Activated CD8-positive, alpha-beta memory T cell treated with anti-CD3 and anti-CD28 coated beads, Interleukin-2, amount 10 ng/mL, durations not matched to agents 7 days and 5 days (primary cell): ENCODE measurements around the gene WHAMM. TPM values are rescaled to one million over a fixed set of nuclear protein-coding genes. Genes with fewer than 3 reads are reported as not detected.
"Not testable (repeated sequence)": the region's sequence is repeated elsewhere in the genome, so short reads cannot be mapped to it uniquely, and the experiment has no call there.

Experiments
- ATAC-seq: fragments of 150-1000 bp; cut with Tn5 transposase; one replicate; pipeline ENCODE4 v1.10.0; 2021; ENCODE audit warnings: moderate library complexity
- CTCF ChIA-PET: fragments of 350-600 bp; sonication (Branson Sonifier 250); formaldehyde crosslinking; loops from one replicate; lab custom pipeline; 2021; ENCODE audit warnings: antibody characterized with exemption; lab: Charles Lee
- DNase-seq: peaks from one replicate; pipeline ENCODE4 v3.0.0-alpha.2; 2020
- H3K27ac Mint-ChIP-seq: one replicate; pipeline ENCODE4 v1.8.0; 2021; ENCODE audit warnings: mild to moderate bottlenecking, mixed read lengths
- H3K27me3 Mint-ChIP-seq: one replicate; pipeline ENCODE4 v1.8.0; 2021; ENCODE audit warnings: mixed read lengths
- H3K36me3 Mint-ChIP-seq: one replicate; pipeline ENCODE4 v1.8.0; 2021; ENCODE audit warnings: mild to moderate bottlenecking, mixed read lengths
- H3K4me1 Mint-ChIP-seq: one replicate; pipeline ENCODE4 v1.8.0; 2021; ENCODE audit warnings: mixed read lengths
- H3K4me3 Mint-ChIP-seq: one replicate; pipeline ENCODE4 v1.8.0; 2021; ENCODE audit warnings: mild to moderate bottlenecking, moderate library complexity, mixed read lengths
- H3K9me3 Mint-ChIP-seq: one replicate; pipeline ENCODE4 v1.8.0; 2022; ENCODE audit warnings: low read depth, mixed read lengths
- total RNA-seq, 2 experiments: library from RNA; stranded (reverse); gene quantifications; one replicate each; pipeline ENCODE4 v1.2.3, GENCODE V29; 2021

Gene WHAMM
- total RNA-seq, 2 experiments from 2014 or later, result 9.1 to 11.0 TPM

- Mint-ChIP-seq H3K9me3 (no peaks in the 10 kb centered on the region), H3K27me3 (peaks cover 12% of the 10 kb centered on the region), H3K4me1 (peaks cover 7% of the 10 kb centered on the region), H3K36me3 (no peaks in the 10 kb centered on the region), H3K4me3 (no peak overlapping the region), H3K27ac (no peak overlapping the region)
- peak; percentile 31 for DNase-seq
- CTCF ChIA-PET, result interaction anchor here (1.5 to 4.7 kb wide), 3 partner anchors 19 to 149 kb away, joined by 3 to 33 read pairs (median 8); partner anchors contain the start of gene RAMAC
- no peak for ATAC-seq
Measured at GRCh38 chr15:82850731-82851130, 41.3 kb downstream of the WHAMM start.

- no peaks in the 10 kb centered on the region for H3K36me3 Mint-ChIP-seq
- no peak overlapping the region for H3K27ac Mint-ChIP-seq
- H3K9me3 Mint-ChIP-seq, result no peaks in the 10 kb centered on the region
- H3K4me3 Mint-ChIP-seq, result no peak overlapping the region
- DNase-seq (peak; percentile 27), ATAC-seq (no peak)
- H3K27me3 Mint-ChIP-seq, result peaks cover 8% of the 10 kb centered on the region
- CTCF ChIA-PET, result interaction anchor here (0.9 to 4.7 kb wide), 3 partner anchors 9 to 160 kb away, joined by 3 to 33 read pairs (median 3); partner anchors contain the start of gene C15orf40
- peaks cover 7% of the 10 kb centered on the region for H3K4me1 Mint-ChIP-seq
Measured at GRCh38 chr15:82851306-82851850, 42.0 kb downstream of the WHAMM start.

DNA sequence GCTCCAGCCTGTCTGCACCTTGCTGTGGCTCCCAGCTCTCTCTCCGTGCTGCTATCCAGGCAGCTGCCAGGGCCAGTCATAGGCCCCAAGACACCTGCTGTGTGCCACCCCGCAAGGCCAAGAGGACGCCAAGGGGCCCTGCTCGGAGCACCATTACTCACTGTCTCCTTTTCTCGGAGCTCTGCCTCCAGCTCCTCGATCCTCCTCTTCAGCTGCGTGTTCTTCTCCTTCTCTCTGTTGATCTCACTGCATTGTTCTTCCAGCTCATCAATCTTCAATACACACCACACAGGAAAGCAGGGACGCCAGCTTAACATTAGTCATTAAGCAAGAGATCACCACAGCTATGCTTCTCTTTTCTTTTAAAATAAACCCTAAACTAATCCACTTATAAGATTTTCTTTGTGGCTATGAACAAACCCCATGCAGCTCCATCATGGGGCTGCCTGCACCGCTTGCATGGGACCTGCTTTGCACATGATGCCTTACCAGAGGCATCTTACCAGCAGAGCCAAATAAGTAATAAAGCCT lies 42.6 kb downstream of the WHAMM start:
- Mint-ChIP-seq H3K4me1 (peaks cover 7% of the 10 kb centered on the region), H3K27ac (no peak overlapping the region), H3K36me3 (no peaks in the 10 kb centered on the region), H3K4me3 (no peak overlapping the region), H3K27me3 (peaks cover 3% of the 10 kb centered on the region), H3K9me3 (no peaks in the 10 kb centered on the region)
- DNase-seq, result peak; percentile 33
- ATAC-seq, result no peak
- CTCF ChIA-PET, result interaction anchor here (0.9 to 4.7 kb wide), 3 partner anchors 8 to 160 kb away, joined by 3 to 33 read pairs (median 3); partner anchors contain the start of gene C15orf40

DNA sequence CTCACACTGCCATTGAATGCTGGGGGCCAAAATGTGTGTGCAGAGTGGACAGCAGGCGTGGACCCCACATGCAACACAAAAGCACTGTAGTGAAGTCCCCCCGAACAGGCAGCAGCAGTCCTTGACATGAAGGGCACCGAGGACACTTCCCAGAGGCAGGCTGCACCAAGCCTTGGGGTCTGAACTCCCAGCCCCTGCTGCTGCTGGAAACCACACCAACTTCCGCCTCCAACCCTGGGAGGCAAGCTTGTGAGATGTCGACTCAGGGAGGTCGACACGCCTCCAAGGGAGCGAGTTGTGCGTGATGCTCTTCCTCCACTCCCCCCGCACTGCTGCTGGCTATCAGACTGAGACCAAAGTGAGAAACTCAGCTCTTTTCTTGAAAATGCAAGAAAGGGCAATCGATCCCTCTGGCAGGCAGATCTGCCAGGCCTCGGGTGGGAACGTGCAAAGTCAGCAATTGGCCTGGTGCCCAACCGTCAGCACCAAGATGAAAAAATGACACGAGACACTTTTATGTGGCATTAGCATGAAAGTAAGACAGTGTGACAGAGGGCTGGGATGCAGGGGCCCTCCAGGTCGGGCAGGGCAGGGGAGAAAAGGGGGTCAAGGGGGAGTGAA lies 43.6 kb downstream of the WHAMM start:
- H3K27ac Mint-ChIP-seq, result peak overlapping the region; percentile 11
- DNase-seq, result peak; percentile 34
- H3K9me3 Mint-ChIP-seq, result no peaks in the 10 kb centered on the region
- no peak for ATAC-seq
- CTCF ChIA-PET, result no interaction called here
- H3K4me1 Mint-ChIP-seq, result peaks cover 5% of the 10 kb centered on the region
- no peak overlapping the region for H3K4me3 Mint-ChIP-seq
- H3K36me3 Mint-ChIP-seq, result no peaks in the 10 kb centered on the region
- H3K27me3 Mint-ChIP-seq, result no peaks in the 10 kb centered on the region

DNA sequence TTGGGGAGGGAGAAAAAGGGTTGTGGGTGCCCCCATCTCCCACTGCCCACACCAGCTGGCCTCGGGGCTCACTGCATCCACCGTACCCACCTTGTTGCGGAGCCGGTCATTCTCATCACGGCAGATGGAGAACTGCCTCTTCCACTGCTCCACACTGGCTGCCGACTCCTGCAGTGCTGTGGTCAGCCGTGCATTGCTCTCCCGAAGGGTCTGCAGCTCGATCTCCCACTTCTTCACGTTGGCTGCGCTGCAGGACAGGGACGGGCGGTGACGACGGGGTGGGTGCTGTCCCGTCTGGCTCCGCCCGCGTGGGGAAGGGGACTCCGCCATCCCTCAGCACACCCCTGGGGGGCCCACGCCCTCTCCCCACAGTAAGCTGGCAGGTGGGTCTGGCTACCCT lies 45.1 kb downstream of the WHAMM start:
- no peaks in the 10 kb centered on the region for H3K27me3 Mint-ChIP-seq
- H3K9me3 Mint-ChIP-seq, result no peaks in the 10 kb centered on the region
- H3K27ac Mint-ChIP-seq, result no peak overlapping the region
- no peak overlapping the region for H3K4me3 Mint-ChIP-seq
- DNase-seq (no peak), ATAC-seq (no peak)
- CTCF ChIA-PET, result no interaction called here
- H3K4me1 Mint-ChIP-seq, result peaks cover 5% of the 10 kb centered on the region
- H3K36me3 Mint-ChIP-seq, result no peaks in the 10 kb centered on the region

GRCh38 chr15:82855286-82856100 lies 46.1 kb downstream of the WHAMM start:
- DNase-seq (no peak), ATAC-seq (no peak)
- Mint-ChIP-seq H3K9me3 (no peaks in the 10 kb centered on the region), H3K36me3 (no peaks in the 10 kb centered on the region), H3K27ac (no peak overlapping the region), H3K4me3 (no peak overlapping the region), H3K4me1 (peaks cover 6% of the 10 kb centered on the region), H3K27me3 (no peaks in the 10 kb centered on the region)
- CTCF ChIA-PET, result interaction anchor here (1.9 kb wide), 1 partner anchor 145 kb away, joined by 7 read pairs; no protein-coding TSS in a partner anchor

- Mint-ChIP-seq H3K36me3 (no peaks in the 10 kb centered on the region), H3K27me3 (no peaks in the 10 kb centered on the region), H3K9me3 (no peaks in the 10 kb centered on the region), H3K27ac (no peak overlapping the region), H3K4me1 (peaks cover 10% of the 10 kb centered on the region), H3K4me3 (no peak overlapping the region)
- CTCF ChIA-PET, result interaction anchor here (0.5 to 1.9 kb wide), 3 partner anchors 14 to 183 kb away, joined by 3 to 7 read pairs (median 3); no protein-coding TSS in a partner anchor
- DNase-seq (peak; percentile 37), ATAC-seq (no peak)
Measured at GRCh38 chr15:82856397-82857170, 47.2 kb downstream of the WHAMM start.

DNA sequence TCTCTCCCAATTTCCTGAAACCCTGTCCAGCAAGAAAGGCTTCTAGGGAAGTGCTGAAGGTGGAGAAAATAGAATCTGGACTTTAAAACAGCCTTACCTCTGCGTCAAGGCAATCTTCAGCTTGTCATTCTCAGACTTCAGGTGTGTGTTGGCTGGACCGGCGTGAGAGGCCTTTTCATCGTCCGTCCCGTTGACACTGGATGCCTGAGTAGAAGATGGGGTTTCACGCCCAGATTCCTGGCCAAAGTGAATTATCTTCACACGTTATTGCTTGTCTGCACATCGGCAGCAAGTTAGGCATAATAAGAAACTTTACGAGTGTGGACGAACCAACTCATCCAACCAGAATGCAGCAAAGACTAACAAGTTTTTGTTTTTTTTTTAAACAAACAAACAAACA lies 49.5 kb downstream of the WHAMM start:
- Mint-ChIP-seq H3K36me3 (no peaks in the 10 kb centered on the region), H3K27me3 (no peaks in the 10 kb centered on the region), H3K9me3 (no peaks in the 10 kb centered on the region), H3K4me3 (no peak overlapping the region), H3K27ac (no peak overlapping the region), H3K4me1 (peaks cover 6% of the 10 kb centered on the region)
- DNase-seq (no peak), ATAC-seq (no peak)
- CTCF ChIA-PET, result no interaction called here

DNA sequence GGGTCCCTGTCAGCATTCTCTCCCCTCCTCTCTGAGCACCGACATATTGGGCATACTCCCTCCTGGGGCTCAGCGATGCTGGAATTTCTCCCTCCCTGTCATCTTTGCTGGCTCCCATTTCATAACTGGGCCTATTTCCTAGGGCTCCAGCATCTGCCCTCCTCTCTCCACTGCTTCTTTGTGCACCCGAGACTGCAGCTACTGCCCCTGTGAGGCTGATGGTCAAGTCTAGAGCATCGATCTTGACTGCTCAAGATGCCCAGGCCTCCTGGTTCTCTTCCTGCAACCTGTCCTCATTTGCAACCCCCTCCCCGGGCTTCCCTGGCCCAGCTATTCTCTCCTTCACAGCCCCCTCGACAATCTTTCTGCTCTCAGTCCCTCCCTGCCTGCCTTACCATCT lies 53.5 kb downstream of the WHAMM start:
- H3K27me3 Mint-ChIP-seq, result no peaks in the 10 kb centered on the region
- H3K4me1 Mint-ChIP-seq, result peaks cover 6% of the 10 kb centered on the region
- no peaks in the 10 kb centered on the region for H3K9me3 Mint-ChIP-seq
- DNase-seq (no peak), ATAC-seq (no peak)
- no peak overlapping the region for H3K27ac Mint-ChIP-seq
- no peaks in the 10 kb centered on the region for H3K36me3 Mint-ChIP-seq
- no peak overlapping the region for H3K4me3 Mint-ChIP-seq
- CTCF ChIA-PET, result no interaction called here

DNA sequence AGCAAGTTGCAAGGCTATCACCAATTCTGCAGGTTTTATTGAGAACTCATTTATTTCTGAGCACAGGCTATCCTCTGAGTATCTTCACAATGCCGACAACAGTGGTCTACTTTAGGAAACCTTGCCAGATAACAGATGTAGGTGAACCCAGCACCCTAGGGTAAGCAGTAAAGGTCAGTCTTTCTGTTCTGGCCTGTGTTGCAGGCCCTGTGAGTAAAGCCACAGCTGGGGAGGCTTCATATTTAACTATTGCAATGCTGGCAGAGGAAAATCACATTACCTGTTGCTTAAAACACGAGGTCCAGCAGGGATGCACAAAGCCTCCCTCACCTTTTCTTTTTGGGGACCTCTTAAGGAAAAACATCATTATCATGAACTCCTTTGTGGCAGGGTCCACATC lies 55.5 kb downstream of the WHAMM start:
- no peaks in the 10 kb centered on the region for H3K9me3 Mint-ChIP-seq
- ATAC-seq, result no peak
- H3K27ac Mint-ChIP-seq, result no peak overlapping the region
- H3K4me3 Mint-ChIP-seq, result no peak overlapping the region
- DNase-seq, result peak; percentile 30
- CTCF ChIA-PET, result no interaction called here
- peaks cover 4% of the 10 kb centered on the region for H3K4me1 Mint-ChIP-seq
- no peaks in the 10 kb centered on the region for H3K36me3 Mint-ChIP-seq
- H3K27me3 Mint-ChIP-seq, result peaks cover 2% of the 10 kb centered on the region

DNA sequence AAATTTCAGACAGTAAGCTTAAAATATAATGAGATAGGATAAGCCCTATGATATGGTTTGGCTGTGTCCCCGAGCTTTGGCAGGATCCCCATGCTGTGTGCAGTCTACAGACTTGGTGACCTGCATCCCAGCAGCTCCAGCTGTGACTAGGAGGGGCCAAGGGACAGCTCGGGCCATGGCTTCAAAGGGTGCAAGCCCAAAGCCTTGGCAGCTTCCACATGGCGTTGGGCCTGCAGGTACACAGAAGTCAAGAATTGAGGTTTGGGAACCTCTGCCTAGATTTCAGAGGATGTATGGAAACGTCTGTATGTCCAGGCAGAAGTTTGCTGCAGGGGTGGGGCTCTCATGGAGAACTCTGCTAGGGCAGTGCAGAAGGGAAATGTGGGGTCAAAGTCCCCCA lies 56.2 kb downstream of the WHAMM start:
- H3K4me1 Mint-ChIP-seq, H3K9me3 Mint-ChIP-seq, H3K4me3 Mint-ChIP-seq, H3K27me3 Mint-ChIP-seq, DNase-seq, CTCF ChIA-PET, ATAC-seq, H3K27ac Mint-ChIP-seq, H3K36me3 Mint-ChIP-seq: not testable (repeated sequence)

- CTCF ChIA-PET, H3K36me3 Mint-ChIP-seq, ATAC-seq, DNase-seq, H3K4me3 Mint-ChIP-seq, H3K9me3 Mint-ChIP-seq, H3K27ac Mint-ChIP-seq, H3K27me3 Mint-ChIP-seq, H3K4me1 Mint-ChIP-seq: not testable (repeated sequence)
Measured at GRCh38 chr15:82865981-82866380, 56.6 kb downstream of the WHAMM start.
